SU-DHL-6 (cell line): Measurements from ENCODE around the gene RPTOR.

Experiments used
- H2AFZ ChIP-seq: fragments of 200-600 bp; sonication (generic); 2 replicates; pipeline ENCODE4 v1.6.1; 2014; ENCODE audit warnings: low read depth, mild to moderate bottlenecking, moderate library complexity, mixed read lengths, antibody characterized with exemption, low read length; ENCODE audit not compliant: severe bottlenecking
- H3F3A ChIP-seq: fragments of 200-600 bp; shearing (Covaris generic); 2 replicates; pipeline ENCODE4 v1.6.0; 2016; ENCODE audit warnings: antibody characterized with exemption, mild to moderate bottlenecking; ENCODE audit not compliant: insufficient read depth
- H3K27ac ChIP-seq: fragments of 200-600 bp; sonication (generic); 2 replicates; pipeline ENCODE4 v1.5.1; 2016; ENCODE audit warnings: low read depth, mild to moderate bottlenecking, low read length, moderate library complexity, mixed read lengths
- H3K27me3 ChIP-seq: fragments of 200-600 bp; sonication (generic), shearing (Covaris generic); 2 replicates; pipeline ENCODE4 v1.6.0; 2014; ENCODE audit warnings: mild to moderate bottlenecking, low read length
- H3K36me3 ChIP-seq: fragments of 200-600 bp; sonication (generic); 2 replicates; pipeline ENCODE4 v1.6.1; 2014; ENCODE audit warnings: mild to moderate bottlenecking, low read length, mixed read lengths
- H3K4me2 ChIP-seq: fragments of 300-600, 200-600 bp; shearing (Covaris generic), sonication (generic); 2 replicates; pipeline ENCODE4 v1.6.0; 2014; ENCODE audit warnings: low read length, low read depth, mild to moderate bottlenecking; ENCODE audit not compliant: poor library complexity, severe bottlenecking
- H3K4me3 ChIP-seq: fragments of 200-600 bp; sonication (generic); 2 replicates; pipeline ENCODE4 v1.5.1; 2014; ENCODE audit warnings: antibody characterized with exemption, low read length, mild to moderate bottlenecking, mixed read lengths; ENCODE audit not compliant: insufficient read depth, poor library complexity, severe bottlenecking
- H3K79me2 ChIP-seq: fragments of 200-600 bp; sonication (generic); 2 replicates; pipeline ENCODE4 v1.6.1; 2014; ENCODE audit warnings: mild to moderate bottlenecking, low read length, moderate library complexity; ENCODE audit not compliant: insufficient read depth
- H3K9ac ChIP-seq: fragments of 200-600 bp; sonication (generic); 2 replicates; pipeline ENCODE4 v1.7.0; 2014; ENCODE audit warnings: mild to moderate bottlenecking, low read length
- H3K9me2 ChIP-seq: fragments of 200-600 bp; sonication (generic); replicated peaks from 2 replicates; pipeline ENCODE4 v1.6.1; 2014; ENCODE audit warnings: low read length; ENCODE audit not compliant: insufficient read depth
- H3K9me3 ChIP-seq: fragments of 200-600 bp; sonication (generic); 2 replicates; pipeline ENCODE4 v1.6.1; 2014; ENCODE audit warnings: low read length, mixed read lengths; ENCODE audit not compliant: insufficient read depth
- H4K20me1 ChIP-seq: fragments of 200-600 bp; sonication (generic); 2 replicates; pipeline ENCODE4 v1.6.1; 2014; ENCODE audit warnings: low read depth, mild to moderate bottlenecking, antibody characterized with exemption, low read length, moderate library complexity, mixed read lengths
- EZH2phosphoT487 ChIP-seq: fragments of 200-600 bp; sonication (generic), shearing (Covaris generic); conservative IDR thresholded peaks from 2 replicates; pipeline ENCODE4 v1.6.1; 2018; ENCODE audit warnings: mild to moderate bottlenecking, antibody characterized with exemption, low read length, moderate library complexity, mixed read lengths
- TF ChIP-seq, protein P1 (sequence below): fragments of 200-600 bp; sonication (generic); IDR thresholded peaks from one replicate; pipeline ENCODE4 v1.5.1; 2017; ENCODE audit warnings: antibody characterized with exemption, mild to moderate bottlenecking, low read length, moderate library complexity; ENCODE audit not compliant: insufficient read depth, poor library complexity, severe bottlenecking

The RPTOR gene

DNA sequence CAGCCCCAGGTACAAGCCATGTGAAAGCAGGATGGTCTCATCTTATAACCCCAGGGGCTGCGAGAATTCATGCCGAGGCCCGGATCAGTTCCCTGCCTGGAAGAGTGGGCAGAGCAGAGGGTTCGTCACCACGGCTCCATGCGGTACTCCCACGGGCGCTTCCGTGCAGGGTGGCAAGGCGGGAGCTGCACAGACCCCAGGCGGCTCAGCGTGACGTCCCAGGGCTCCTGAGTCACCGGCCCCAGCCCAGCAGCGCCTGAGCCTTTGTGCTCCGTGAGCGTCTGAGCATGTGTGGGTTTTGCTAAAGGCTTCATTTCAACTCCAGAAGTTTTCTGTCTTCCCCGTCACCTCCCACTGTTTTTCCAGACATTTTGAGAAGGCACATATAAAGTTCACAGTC is 375.8 kb downstream of the RPTOR start:
- H3K4me2 ChIP-seq: no peak overlapping the region
- no peaks in the 10 kb centered on the region for H3F3A ChIP-seq

GRCh38 chr17:80921159-80921558 is 376.5 kb downstream of the RPTOR start:
- Histone ChIP-seq H3K9me2 (no peaks in the 10 kb centered on the region), H3K36me3 (no peaks in the 10 kb centered on the region), H3K4me3 (no peak overlapping the region), H3K27me3 (no peaks in the 10 kb centered on the region), H3K9me3 (no peaks in the 10 kb centered on the region), H3K27ac (no peak overlapping the region), H3K4me2 (no peak overlapping the region), H2AFZ (no peak overlapping the region), H3K9ac (no peak overlapping the region), H3K79me2 (no peaks in the 10 kb centered on the region), H3F3A (no peaks in the 10 kb centered on the region), H4K20me1 (no peaks in the 10 kb centered on the region)
- no peak for TF ChIP-seq EZH2phosphoT487
- TF ChIP-seq, protein P1, sequence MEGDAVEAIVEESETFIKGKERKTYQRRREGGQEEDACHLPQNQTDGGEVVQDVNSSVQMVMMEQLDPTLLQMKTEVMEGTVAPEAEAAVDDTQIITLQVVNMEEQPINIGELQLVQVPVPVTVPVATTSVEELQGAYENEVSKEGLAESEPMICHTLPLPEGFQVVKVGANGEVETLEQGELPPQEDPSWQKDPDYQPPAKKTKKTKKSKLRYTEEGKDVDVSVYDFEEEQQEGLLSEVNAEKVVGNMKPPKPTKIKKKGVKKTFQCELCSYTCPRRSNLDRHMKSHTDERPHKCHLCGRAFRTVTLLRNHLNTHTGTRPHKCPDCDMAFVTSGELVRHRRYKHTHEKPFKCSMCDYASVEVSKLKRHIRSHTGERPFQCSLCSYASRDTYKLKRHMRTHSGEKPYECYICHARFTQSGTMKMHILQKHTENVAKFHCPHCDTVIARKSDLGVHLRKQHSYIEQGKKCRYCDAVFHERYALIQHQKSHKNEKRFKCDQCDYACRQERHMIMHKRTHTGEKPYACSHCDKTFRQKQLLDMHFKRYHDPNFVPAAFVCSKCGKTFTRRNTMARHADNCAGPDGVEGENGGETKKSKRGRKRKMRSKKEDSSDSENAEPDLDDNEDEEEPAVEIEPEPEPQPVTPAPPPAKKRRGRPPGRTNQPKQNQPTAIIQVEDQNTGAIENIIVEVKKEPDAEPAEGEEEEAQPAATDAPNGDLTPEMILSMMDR: no peak

More for the DNA sequence above, 375.8 kb downstream of the RPTOR start:
- Histone ChIP-seq H3K4me3 (no peak overlapping the region), H3K79me2 (no peaks in the 10 kb centered on the region), H3K9me2 (no peaks in the 10 kb centered on the region), H3K9me3 (no peaks in the 10 kb centered on the region), H4K20me1 (no peaks in the 10 kb centered on the region), H3K27ac (no peak overlapping the region), H3K27me3 (no peaks in the 10 kb centered on the region), H3K36me3 (no peaks in the 10 kb centered on the region), H3K9ac (no peak overlapping the region), H2AFZ (no peak overlapping the region)
- TF ChIP-seq EZH2phosphoT487: no peak
- TF ChIP-seq, protein P1: no peak

DNA sequence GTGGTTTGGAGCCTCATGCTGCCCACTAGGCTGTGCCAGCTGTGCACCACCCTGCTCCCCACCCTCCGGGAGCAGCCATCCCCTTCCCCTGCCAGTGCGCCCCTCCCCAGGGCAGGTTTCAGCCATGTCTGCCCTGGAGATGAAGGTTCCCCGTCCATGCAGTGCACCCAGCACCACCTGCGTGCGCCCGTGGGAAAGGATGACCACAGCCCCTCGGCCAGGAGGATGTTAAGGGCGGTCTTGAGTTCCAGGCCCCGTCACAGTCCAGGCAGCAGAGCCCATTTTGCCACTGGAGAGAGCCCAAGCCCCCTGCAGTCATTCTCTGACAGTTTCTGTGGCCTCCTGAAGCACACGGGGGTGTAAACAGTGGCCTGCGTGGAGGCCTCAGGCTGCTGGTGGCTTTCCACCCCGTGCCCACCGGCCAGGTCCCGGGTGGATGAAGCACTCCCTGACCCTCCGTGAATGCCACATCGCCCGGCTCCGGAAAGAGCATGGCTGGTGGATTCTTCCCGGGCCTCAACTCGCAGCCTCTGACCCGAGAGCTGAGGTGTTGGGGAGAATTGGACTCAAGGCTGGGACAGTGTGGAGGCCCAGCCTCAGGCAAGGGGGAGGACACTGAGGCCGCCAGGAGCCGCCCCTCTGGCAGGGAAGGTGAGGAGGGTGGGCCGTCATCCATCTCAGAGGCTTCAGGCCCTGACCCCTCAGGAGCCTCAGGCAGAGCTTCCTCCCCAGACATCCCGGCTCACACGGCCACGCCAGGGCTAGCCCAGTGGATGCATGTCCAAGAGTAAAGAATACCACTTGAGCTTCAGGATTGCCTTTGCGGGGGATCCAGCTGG is 377.3 kb downstream of the RPTOR start:
- Histone ChIP-seq H3K9me3 (no peaks in the 10 kb centered on the region), H3K4me3 (no peak overlapping the region), H3K9me2 (no peaks in the 10 kb centered on the region), H3K4me2 (no peak overlapping the region), H3K79me2 (no peaks in the 10 kb centered on the region), H3K27me3 (no peaks in the 10 kb centered on the region), H3K36me3 (no peaks in the 10 kb centered on the region), H2AFZ (no peak overlapping the region), H3K9ac (no peak overlapping the region), H4K20me1 (no peaks in the 10 kb centered on the region), H3K27ac (no peak overlapping the region), H3F3A (no peaks in the 10 kb centered on the region)
- TF ChIP-seq, protein P1: no peak
- no peak for TF ChIP-seq EZH2phosphoT487
